NT2/D1 (cell line): Measurements from ENCODE around the gene PI4KA.

Experiments used
- YY1 ChIP-seq: IDR thresholded peaks from 2 replicates; pipeline ENCODE4 v1.6.1; 2011; ENCODE audit not compliant: insufficient read length, insufficient read depth
- ZNF274 ChIP-seq: IDR thresholded peaks from 2 replicates; pipeline ENCODE4 v1.6.1; 2011; ENCODE audit warnings: mild to moderate bottlenecking, low read depth, low read length

DNA sequence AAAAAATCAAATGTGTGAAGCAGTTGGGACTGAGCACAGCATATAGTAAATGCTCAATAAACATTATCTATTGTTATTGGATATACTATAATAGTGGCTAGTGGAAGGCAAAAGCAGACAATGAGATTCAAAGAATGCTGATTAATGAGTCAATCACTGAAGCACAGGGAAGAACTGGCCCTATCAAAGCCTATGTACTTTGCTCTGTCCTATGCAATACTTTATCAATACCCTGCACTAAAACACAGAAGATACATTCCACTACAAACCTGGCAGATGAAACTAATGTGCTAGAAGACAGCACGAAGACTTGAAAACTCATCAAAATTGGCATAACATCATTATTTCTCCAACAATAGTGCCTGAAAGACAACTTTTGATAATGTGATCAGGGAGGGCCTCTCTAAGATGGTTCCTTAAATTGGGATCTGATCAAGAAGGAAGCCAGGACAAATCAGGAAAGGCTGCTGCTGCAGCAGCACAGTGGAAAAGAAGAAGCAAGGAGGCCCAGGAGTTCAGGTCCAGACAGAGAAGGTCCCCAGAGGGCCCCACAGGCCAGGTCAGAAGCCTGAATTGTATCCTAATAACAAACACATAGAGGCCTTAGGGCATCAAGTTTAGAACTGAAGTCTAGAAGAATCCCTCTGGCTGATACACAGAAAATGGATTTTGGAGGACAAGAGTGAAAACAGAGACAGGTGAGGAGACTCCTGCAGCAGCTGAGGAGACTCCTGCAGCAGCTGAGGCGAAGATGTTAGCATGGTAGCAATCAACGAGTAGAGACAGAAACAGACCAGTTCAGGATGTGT, 18.6 kb downstream of the PI4KA start:
- TF ChIP-seq YY1 (no peak), ZNF274 (no peak)
